HG03159 (cell line): ENCODE results near the gene CALML5.

Experiments
- ATAC-seq: cut with Tn5 transposase; IDR thresholded peaks from one replicate; pipeline ENCODE4 v1.9.1; 2021; ENCODE audit warnings: mild to moderate bottlenecking, moderate library complexity; ENCODE audit not compliant: unreplicated experiment

CALML5 gene

DNA sequence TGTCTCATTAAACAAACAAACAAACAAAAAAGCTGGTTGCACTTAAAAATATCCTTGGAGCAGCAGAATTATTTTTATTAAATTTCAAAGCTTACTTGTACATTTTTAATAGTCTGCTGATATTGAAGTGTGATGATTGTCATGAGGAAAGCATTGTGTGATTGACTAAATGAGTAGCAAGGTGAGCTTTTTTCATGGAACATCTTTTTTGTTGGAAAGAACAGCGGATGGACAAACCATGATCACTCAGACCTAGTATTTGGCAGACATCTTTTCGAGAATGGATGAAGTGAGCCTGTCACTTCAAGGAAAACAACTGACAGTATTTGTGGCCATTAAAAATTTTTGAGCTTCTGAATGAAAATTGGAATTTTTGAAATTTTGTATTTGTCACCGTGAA lies 19.7 kb upstream of the CALML5 start:
- no peak for ATAC-seq

DNA sequence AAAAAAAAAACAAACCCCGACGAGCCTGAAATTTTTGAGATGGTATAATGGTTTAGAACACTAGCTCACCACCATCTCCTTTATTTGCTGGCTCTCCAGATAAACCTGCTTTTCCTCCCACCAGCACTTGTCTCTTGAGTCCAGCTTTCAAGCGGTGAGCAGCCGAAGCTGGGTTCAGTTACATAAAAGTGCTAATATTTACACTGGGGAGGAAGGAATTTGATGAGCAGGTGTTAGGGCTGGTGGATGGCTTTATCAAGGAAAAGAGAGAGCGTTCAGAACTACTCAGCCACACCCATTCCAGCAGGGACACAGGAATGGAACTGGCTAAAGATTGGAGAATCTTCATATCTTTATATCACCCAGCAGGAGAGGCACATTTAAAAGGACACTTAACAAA lies 18.8 kb upstream of the CALML5 start:
- ATAC-seq = no peak

DNA sequence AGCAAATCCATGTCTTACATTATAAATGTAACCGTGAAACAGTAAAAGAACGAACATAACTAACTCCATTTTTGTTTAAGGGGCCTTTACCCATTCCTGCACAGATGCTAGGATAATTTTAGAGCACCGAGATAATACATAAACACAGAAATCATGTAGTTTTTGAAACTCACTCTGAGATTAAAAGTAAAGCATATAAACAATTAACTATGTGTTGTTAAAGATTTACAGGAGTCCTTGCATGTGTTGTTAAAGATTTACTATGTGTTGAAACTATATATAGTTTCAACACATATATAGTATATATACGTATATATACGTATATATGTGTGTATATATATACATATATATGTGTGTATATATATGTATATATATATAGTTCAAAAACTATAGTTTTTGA lies 18.2 kb upstream of the CALML5 start:
- ATAC-seq = no peak

DNA sequence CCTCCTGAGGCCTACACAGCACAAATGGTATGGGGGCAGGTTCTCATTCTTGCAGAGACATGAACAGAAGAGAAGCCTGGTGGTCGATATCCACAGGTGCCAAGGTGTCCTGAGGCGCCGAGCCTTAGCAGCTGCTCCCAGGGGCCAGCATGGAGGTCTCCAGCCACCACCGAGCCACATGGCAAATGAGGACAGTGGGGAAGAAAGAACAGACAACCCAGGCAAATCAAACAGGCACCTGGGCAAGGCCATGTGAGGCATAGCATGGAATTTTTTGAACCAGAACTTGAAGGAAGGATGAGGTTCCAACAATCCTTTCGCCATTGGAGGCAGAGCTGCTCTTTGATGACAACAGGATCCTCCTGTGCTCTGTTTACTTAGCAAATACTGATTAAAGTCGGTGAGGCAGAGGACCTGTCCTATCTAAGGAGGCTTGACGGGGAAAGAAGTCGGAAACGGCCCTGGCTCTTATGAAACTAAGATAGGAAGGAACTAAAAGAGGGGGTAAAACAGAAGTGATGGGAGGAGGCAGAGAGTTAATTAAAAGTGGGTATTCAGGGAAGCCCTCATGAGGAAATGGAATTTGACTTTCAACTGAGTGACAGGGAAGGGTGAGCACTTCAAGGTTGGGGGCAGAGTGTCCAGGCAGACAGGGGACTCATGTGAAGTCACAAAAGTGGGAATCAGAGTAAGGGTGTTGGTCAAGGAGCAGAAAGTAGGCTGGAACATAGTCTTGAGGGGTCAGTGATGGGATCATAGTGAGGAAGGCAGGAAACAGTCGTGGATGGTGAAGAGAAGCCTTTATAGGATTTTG lies 16.8 kb upstream of the CALML5 start:
- no peak for ATAC-seq

- ATAC-seq = no peak
Measured at GRCh38 chr10:5514226-5514850, 15.0 kb upstream of the CALML5 start.

DNA sequence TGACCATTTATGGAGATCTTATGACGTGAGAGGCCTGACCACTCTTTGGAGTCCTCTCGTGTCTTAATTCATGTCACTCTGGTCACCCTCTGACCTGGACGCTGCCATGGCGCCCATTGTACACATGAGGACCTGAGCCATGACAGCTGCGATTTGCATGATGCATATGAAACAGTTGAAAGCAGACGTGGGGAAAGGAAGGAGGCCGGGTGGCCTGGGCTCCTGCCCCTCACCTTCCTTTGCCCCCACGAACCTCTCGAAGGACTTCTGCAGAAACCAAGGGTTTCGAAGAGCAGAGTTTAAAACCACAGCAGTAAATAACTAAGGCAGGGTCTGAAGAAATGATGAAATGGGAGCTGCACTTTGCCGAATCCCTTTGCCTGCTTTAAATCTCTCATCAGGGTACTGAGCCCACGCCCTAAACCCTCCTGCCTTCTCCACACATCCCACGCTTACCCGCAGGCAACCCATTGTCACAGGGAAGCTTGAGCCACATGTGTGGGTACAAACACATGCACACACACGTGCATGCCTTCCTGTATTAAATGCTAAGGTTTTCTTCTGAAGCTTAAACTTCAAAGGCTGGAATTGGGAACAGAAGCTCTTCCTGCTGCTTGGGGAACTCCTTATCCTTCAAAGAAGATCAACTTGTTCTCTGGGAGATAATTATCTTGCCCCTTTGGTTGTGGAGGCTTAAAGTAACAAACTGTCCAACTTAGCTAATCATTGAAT lies 13.7 kb upstream of the CALML5 start:
- no peak for ATAC-seq

DNA sequence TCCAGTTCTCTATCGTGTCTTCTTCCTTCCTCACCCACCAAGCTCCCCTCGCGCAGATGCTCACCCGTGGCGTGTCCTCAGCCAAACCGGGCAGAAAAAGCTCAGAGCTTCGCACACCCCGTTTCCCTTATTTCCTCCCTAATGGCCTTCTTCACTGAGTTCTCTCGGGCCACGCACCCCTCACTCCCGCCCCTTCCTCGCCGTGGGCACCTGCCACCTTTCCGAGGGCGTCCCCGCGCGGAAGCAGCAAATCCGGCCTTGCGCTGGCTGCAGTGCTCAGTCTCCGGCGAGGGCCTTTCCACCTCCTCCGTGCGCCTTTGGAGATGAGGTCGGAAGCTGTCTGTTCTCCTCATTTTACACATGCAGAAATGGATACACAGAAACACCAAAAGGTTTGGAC lies 13.0 kb upstream of the CALML5 start:
- no peak for ATAC-seq

- ATAC-seq = no peak
Measured at GRCh38 chr10:5511885-5512280, 12.5 kb upstream of the CALML5 start.

- no peak for ATAC-seq
Measured at GRCh38 chr10:5511231-5511884, 12.0 kb upstream of the CALML5 start.

DNA sequence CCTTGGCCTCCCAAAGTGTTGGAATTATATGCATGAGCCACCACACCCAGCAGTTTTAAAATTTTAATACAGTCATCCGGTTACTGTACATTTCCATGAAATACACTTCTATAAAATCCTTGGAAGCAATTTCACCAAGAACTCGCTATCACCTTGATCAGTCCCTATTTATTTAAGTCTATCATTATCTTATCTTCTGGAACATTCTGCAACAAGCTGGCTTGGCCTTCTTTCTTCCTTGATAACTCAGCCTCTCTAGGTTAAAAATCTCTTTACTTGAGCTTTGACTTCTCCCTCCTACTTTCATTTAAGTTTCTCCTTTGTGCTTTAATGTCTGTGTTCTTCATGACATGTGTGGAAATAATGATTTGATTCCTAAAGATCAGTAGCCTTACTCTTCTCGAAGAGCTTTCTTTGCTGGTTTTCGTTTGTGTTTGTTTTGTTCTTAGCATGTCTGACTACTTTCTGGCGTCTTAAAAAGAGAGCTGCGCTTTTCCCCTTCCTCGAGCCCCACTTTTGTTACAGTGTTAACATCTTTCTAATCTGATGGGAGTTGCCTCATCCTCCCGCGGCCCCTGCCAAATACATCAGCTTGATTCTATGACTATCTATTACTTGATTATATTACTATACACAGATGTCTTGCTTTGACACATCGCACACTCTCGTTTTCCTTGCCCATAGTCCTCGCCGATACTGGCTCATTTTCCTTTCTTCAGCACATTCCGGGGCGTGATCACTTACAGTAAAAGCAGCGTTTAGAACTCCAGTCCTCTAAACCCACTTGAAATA lies 11.1 kb upstream of the CALML5 start:
- no peak for ATAC-seq

DNA sequence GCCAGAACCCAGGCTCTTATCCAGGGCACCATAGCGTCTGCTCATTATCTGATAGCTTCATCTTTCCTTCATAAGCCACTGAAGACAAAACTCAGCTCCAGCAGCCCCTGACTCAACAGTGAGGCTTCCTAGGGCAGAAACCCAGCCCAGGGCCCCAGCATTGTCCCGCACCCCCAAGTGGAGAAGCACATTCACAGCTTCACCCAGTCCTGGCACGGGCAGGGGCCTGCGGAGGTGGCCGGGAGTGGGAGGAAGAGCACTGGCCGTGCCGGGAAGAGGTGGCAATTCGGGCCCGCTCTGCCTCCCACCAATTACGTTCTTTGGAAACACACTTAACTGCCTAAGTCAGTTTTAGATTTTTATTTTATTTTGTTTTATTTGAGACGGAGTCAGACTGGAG lies 10.3 kb upstream of the CALML5 start:
- no peak for ATAC-seq

GRCh38 chr10:5509236-5509635 lies 9.9 kb upstream of the CALML5 start:
- ATAC-seq = no peak

GRCh38 chr10:5508786-5509185 lies 9.4 kb upstream of the CALML5 start:
- no peak for ATAC-seq

DNA sequence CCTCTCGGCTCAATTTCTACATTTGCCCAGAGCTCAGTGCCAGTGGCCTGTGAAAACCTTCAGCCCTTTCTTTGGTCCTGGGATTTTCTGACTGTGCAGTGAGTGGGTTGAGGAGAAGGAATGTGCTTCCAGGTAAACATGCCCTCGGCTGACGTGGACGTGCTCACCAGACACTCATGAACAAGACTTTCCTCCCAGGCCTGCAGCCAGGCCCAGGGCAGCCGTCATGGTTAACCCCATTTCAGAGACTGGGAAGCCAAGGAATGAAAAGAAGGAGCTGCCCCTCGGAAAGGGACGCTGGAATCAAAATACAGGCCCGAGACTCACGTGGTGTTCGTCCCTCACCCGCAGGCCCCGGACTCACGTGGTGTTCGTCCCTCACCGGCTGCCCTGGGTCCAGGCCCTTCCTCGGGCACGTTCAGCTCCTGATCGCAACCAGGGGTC lies 8.8 kb upstream of the CALML5 start:
- no peak for ATAC-seq

DNA sequence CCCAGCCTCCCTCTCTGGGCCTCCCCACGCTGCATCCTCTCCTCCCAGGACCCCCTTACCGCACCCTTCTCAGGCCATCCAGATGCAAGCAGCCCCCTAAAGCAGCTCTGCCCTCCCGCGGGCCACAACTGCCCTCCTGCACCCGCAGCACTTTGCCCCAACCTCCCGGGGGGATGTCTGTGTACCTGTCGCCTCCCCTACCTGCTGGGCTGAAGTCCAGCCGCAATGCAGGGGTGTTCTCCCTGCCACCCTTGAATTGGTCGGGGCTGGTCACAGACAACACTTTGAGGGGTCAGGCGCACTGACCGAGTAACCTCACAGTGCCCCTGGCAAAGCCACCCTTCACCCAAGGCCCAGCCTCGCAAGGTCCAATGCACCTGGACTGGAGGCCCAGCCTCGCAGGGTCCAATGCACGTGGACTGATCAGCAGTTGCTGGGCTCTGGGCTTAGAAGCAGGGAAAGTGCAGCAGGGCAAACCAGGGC lies 8.3 kb upstream of the CALML5 start:
- ATAC-seq = no peak

DNA sequence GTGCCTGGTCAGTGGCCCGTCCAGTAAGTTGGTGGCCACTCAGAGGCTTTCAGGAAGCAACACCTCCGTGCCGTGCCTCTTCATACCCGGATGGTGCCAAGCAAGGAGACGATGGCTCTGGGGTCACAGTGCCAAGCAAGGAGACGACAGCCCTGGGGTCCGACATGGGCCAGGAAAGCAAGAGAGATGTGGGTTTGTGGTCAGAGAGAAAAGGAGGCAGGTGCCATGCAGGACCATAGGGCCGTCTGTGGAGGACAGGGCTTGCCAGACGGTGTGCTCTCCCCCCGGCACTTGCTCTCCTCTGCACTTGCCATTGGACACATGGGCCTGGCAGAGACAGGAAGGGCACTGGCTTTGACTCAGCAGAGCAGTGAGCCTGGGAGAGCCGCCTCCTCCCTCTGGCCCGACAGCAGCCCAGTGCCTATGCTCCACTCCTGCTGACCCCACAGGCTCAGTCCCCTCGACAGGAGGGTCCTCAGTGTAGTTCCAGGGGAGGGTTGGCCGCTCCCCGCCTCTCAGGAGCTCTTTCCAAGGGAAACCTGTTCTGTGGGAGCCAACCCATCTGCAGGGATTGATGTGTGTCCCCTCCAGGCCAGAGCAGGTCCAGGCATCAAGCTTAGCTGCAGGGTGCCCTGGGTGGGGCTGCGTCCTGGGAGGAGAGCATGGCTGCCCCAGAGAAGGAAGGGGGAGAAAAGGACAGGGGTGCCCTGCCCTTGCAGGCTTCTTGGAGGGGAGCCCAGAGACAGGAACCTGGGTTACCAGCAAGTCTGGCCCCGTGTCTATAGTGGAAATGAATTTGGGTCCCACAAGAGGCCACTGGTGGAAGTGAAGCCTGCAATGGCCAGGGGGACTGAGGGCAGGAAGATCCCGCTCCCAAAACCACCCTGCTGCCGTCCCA lies 7.6 kb upstream of the CALML5 start:
- ATAC-seq = no peak

- no peak for ATAC-seq
Measured at GRCh38 chr10:5506246-5506645, 6.9 kb upstream of the CALML5 start.

GRCh38 chr10:5504146-5505072 lies 5.0 kb upstream of the CALML5 start:
- no peak for ATAC-seq
